Measurements from ENCODE around the gene AIPL1. TPM values are rescaled to one million over a fixed set of nuclear protein-coding genes. Genes with fewer than 3 reads are reported as not detected.

Gene AIPL1
- total RNA-seq, 2 donors from 2014 or later, result not detected

GRCh38 chr17:6439951-6440350 lies 5.0 kb upstream of the AIPL1 start:
- Histone ChIP-seq H3K27ac (no peak overlapping the region), H3K4me1 (peaks cover 0 to 18% of the 10 kb centered on the region in 2 donors), H3K27me3 (no peaks in the 10 kb centered on the region), H3K36me3 (no peaks in the 10 kb centered on the region), H3K9me3 (no peaks in the 10 kb centered on the region), H3K4me3 (no peak overlapping the region)
- DNase-seq (ENCODE audit: low spot score), result no peak
- no peak for TF ChIP-seq CTCF (IDR thresholded peaks at IDR 0.05)

GRCh38 chr17:6437956-6438355 lies 3.0 kb upstream of the AIPL1 start:
- H3K4me3 ChIP-seq, result no peak overlapping the region
- H3K9me3 ChIP-seq, result no peaks in the 10 kb centered on the region
- no peak for DNase-seq (ENCODE audit: low spot score)
- no peaks in the 10 kb centered on the region for H3K27me3 ChIP-seq
- TF ChIP-seq CTCF (IDR thresholded peaks at IDR 0.05), result no peak
- no peak overlapping the region for H3K27ac ChIP-seq
- H3K36me3 ChIP-seq, result no peaks in the 10 kb centered on the region
- H3K4me1 ChIP-seq, result no peaks in the 10 kb centered on the region

- DNase-seq (ENCODE audit: low spot score), result no peak
- Histone ChIP-seq H3K36me3 (no peaks in the 10 kb centered on the region), H3K27ac (no peak overlapping the region), H3K9me3 (no peaks in the 10 kb centered on the region), H3K4me1 (no peaks in the 10 kb centered on the region), H3K4me3 (no peak overlapping the region), H3K27me3 (no peaks in the 10 kb centered on the region)
- TF ChIP-seq CTCF (IDR thresholded peaks at IDR 0.05), result no peak
These were observed 2.5 kb upstream of the AIPL1 start for GRCh38 chr17:6437466-6437865.

GRCh38 chr17:6435968-6436367 lies 1.0 kb upstream of the AIPL1 start:
- Histone ChIP-seq H3K27me3 (no peaks in the 10 kb centered on the region), H3K4me1 (no peaks in the 10 kb centered on the region), H3K9me3 (peaks cover 0 to 2% of the 10 kb centered on the region in 2 donors), H3K27ac (no peak overlapping the region), H3K36me3 (no peaks in the 10 kb centered on the region), H3K4me3 (no peak overlapping the region)
- DNase-seq (ENCODE audit: low spot score), result peak; percentile 62
- TF ChIP-seq CTCF (IDR thresholded peaks at IDR 0.05), result peak; percentile 74 to 88

- Histone ChIP-seq H3K9me3 (peaks cover 0 to 8% of the 10 kb centered on the region in 2 donors), H3K4me3 (no peak overlapping the region), H3K4me1 (no peaks in the 10 kb centered on the region), H3K27ac (no peak overlapping the region), H3K36me3 (no peaks in the 10 kb centered on the region), H3K27me3 (no peaks in the 10 kb centered on the region)
- no peak for TF ChIP-seq CTCF (IDR thresholded peaks at IDR 0.05)
- DNase-seq (ENCODE audit: low spot score), result no peak
These were observed 4.2 kb downstream of the AIPL1 start for GRCh38 chr17:6430769-6431168.

GRCh38 chr17:6429266-6429665 lies 5.7 kb downstream of the AIPL1 start:
- TF ChIP-seq CTCF (IDR thresholded peaks at IDR 0.05), result no peak
- Histone ChIP-seq H3K4me1 (no peaks in the 10 kb centered on the region), H3K4me3 (no peak overlapping the region), H3K27me3 (no peaks in the 10 kb centered on the region), H3K36me3 (no peaks in the 10 kb centered on the region), H3K9me3 (peaks cover 0 to 8% of the 10 kb centered on the region in 2 donors), H3K27ac (no peak overlapping the region)
- DNase-seq (ENCODE audit: low spot score), result no peak

Measured in right atrium auricular region (tissue), 2 donors.